Endometrial microvascular endothelial cells (primary cell): ENCODE data around the gene ARHGAP28. TPM values are rescaled to one million over a fixed set of nuclear protein-coding genes. Genes with fewer than 3 reads are reported as not detected.

Source experiments
- in situ Hi-C: cut with HindIII; loops from 2 replicates; pipeline ENCODE4 v1.10.0; 2017; ENCODE audit warnings: low sequenced_read_pairs, low pct_unique_long_range_greater_than_20kb; ENCODE audit errors: inconsistent ontology term
- total RNA-seq: library from RNA; depleted of rRNA; stranded (reverse); fragments of >200 nt; gene quantifications from one replicate; pipeline ENCODE4 v1.2.3, GENCODE V29; 2015; ENCODE audit errors: inconsistent ontology term

The ARHGAP28 gene
- total RNA-seq, 1 donor from 2014 or later, result not detected

DNA sequence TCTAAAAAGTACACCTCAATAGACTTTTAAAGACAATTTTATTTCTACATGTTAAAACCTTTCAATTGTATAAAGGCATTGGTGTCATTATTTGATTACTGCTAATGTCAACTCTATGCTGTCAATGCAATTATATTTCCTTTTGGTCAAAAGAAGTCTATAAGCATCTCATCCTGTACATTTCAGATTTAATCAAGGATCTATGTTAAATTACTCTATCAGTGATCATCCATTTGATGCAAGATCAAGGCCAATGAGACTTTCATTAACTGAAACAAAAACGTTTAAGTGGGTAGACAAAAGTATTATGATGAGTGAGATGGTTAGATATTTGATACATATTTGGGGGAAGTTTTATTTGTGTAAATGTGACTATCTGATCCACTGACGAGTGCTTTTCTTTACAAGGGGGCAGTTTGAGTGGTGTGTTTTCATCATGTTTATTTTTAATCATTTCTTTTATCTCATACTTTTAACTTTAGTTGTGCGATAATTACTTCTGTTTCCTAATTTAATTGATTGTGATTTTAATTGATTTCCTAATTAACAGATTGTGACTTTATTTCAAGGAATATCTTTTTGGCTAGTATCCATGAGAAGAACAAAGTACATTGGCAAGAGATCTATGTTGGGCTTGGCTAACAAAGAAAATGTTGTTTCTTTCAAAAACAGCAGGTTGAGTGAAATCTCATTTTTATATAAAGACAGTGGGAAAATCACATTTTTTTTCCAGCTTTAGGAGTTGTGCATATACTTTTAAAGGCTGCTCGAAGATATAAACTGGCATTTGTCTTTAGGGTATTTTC lies 1.1 kb downstream of the ARHGAP28 start:
- in situ Hi-C loops, result no loop called here

GRCh38 chr18:6731222-6731596 lies 1.7 kb downstream of the ARHGAP28 start:
- in situ Hi-C loops, result no loop called here

GRCh38 chr18:6732952-6733351 lies 3.4 kb downstream of the ARHGAP28 start:
- in situ Hi-C loops, result no loop called here

- in situ Hi-C loops, result no loop called here
Measured at GRCh38 chr18:6733758-6734157, 4.2 kb downstream of the ARHGAP28 start.

- in situ Hi-C loops, result no loop called here
Measured at GRCh38 chr18:6734726-6735430, 5.4 kb downstream of the ARHGAP28 start.

DNA sequence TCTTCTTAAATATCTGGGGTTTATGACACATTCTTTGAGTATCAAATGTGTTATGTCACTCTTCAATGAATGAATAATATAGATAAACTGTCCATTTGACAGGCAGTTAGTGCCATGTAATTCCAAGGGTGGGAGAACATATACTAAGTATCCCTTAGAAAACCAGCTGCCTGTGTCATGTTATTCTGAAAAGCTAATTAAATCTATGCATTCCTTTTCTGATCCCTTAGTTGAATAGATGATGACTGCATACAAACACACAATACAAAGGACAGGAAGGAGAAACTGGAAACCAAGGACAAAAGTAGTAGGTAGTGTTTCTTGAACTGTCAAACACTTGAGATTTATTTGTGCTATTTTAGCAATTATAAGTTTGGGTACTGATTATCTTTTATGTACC lies 8.3 kb downstream of the ARHGAP28 start:
- in situ Hi-C loops, result no loop called here

DNA sequence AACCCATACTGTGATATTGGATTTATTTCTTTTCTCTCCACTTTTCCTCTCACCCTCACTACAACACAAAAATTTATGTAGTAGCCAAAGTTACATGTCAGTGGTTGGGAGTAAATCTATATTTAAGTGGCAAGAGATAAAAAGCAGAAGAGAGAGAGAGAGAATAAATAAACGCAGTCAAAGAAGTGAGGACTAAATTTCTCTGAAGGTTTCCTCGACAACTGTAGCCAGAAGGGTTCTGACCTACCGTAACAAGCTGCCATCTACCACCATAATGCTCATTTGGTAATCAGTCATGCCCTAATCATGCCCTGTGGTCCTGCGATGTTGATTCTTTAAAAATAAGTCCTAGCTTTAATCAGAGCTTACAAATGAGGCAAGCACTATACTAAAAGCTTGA lies 9.1 kb downstream of the ARHGAP28 start:
- in situ Hi-C loops, result no loop called here

- in situ Hi-C loops, result no loop called here
Measured at GRCh38 chr18:6741232-6741663, 11.7 kb downstream of the ARHGAP28 start.

DNA sequence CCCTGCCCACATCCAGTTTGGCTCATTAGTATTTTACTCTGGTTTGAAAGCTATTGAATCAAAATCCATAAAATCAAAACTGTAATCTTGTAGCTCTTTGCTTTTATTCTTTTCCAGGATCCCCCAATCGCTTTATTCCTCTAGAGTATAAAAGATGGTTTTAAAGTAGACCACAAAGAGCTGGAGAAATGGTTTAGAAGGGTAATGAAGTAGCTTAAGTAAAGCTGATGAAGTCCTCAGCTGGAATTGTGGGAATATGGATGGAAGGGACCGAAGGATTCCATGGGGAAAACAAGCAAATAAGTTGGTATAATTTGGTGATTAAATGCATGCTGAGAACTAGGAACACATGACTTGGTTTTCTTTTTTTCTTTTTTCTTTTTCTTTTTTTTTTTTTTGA lies 12.3 kb downstream of the ARHGAP28 start:
- in situ Hi-C loops, result no loop called here

DNA sequence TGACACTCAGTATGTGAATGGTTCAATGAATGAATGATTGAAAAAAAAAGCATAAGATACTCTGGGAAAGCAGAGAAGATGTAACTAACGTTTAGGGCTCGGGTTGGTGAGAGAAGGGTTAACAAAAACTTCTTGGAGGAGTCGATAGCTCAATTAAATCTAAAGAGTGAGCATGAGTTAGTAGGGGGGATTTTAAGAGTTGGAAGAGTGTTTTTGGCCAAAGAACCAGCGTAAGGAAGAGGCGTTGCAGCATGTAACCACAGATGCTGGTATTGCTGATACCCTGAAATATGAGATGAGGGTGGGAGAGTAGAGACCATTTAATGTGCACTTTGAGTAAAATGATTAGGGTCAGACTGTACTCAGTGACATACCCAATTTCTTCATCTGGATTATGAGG lies 14.5 kb downstream of the ARHGAP28 start:
- in situ Hi-C loops, result no loop called here

- in situ Hi-C loops, result no loop called here
Measured at GRCh38 chr18:6744816-6745455, 15.4 kb downstream of the ARHGAP28 start.

- in situ Hi-C loops, result no loop called here
Measured at GRCh38 chr18:6745504-6746031, 16.1 kb downstream of the ARHGAP28 start.

- in situ Hi-C loops, result no loop called here
Measured at GRCh38 chr18:6746386-6746960, 17.0 kb downstream of the ARHGAP28 start.

DNA sequence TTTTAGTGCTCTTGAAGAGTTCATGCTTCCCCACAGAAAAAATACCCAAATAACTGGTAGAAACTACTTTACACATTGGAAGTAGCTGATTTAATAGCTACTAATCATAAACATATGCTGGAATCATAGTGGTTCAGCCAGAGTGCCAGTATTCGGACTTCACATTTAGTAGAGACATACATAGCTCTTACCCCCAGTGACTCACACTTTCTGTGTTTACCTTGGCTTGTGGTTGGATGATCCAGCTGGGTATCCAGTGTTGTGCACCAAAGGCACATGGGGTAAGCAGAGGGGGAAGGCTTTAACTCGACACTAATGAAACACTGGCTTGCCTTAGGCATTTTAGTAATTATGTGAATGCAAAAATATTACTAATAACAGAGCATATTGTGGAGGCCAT lies 18.1 kb downstream of the ARHGAP28 start:
- in situ Hi-C loops, result no loop called here

DNA sequence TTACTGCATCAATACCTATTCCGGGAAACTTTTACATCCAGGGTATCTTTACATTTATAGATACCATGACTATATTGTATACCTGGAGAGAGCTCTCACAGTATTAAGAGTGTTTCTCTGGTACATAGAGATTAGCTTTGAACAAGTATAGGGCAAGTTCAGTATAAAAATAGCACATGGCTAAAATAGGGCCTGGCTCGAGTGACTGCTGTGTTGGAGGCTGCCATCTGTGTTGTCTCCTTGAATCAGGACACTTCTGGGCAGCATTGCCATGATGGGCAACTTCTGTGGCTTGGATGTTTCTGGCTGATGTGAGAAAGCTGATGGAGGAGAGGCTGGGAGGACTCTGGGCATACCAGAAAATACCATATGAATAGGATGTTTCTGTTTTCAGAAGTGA lies 18.7 kb downstream of the ARHGAP28 start:
- in situ Hi-C loops, result no loop called here

DNA sequence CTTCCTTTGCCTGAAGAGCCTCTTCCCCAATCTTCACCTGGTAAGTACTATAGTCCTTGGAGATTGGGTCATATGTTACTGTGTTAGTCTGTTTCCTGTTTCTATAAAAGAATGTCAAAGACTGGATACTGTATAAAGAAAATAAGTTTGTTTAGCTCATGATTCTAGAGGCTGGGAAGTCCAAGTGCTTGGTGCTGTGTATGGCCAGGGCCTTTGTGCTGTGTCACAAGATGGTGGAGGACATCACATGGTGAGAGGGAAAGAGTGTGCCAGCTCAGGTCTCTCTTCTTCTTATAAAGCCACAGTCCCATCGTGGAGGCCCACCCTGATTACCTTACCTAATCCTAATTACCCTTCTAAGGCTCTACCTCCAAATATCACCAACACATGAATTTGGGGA lies 20.9 kb downstream of the ARHGAP28 start:
- in situ Hi-C loops, result no loop called here

- in situ Hi-C loops, result no loop called here
Measured at GRCh38 chr18:6751222-6751621, 21.7 kb downstream of the ARHGAP28 start.

- in situ Hi-C loops, result no loop called here
Measured at GRCh38 chr18:6752202-6752860, 22.8 kb downstream of the ARHGAP28 start.

GRCh38 chr18:6755107-6755506 lies 25.6 kb downstream of the ARHGAP28 start:
- in situ Hi-C loops, result no loop called here
